Measurements from ENCODE around the gene CHKA. TPM values are rescaled to one million over a fixed set of nuclear protein-coding genes. Genes with fewer than 3 reads are reported as not detected.

Gene CHKA
- 12.3 and 13.7 TPM in 2 replicates for polyA plus RNA-seq (2012; rRNA removed)
- 7.4 and 8.5 TPM in 2 replicates for polyA plus RNA-seq (2012; cell fraction: cytosol; rRNA removed)
- 69.3 and 80.7 TPM in 2 replicates for polyA plus RNA-seq (2012; cell fraction: nucleus; rRNA removed)

DNA sequence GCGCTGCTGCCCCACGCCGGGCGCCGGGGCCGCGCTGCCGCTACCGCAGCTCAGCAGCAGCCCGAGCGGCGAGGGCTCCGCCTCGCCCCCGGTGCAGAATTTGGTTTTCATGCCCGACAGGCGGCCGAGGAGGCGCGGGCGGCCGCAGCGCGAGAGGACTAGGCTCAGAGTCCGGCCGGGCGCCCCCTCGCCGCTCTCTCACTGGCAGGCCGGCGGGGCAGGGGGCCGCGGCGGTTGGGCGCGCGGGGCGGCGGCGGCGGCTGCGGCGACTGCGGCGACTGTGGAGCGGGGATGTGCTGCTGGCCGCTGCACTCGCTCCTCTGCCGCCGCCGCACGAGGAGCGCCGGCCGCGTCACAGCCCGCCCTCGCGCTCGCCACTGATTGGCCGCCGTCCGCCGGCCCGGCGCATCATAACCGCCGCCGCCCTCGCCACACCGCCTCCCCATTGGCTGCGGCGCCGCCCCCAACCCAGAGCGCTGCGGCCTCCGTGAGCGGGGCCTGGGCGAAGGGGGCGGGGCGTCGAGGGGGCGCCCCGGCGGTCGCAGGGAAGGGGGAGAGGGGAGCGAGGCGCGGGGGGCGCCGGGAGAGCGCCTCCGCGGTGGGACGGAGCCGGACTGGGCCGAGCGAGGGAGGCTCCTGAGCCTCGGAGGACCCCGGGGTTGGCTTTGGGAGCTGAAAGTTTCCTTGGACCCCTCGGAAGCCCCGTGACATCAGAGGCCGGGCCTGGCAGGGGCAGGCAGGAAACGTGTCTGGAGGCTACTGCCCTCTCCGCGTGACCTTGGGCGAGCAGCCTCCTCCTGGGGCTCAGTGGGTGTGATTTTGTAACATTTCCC lies at the start of gene CHKA:
Gene CHKA (minus strand): TSS at position 322 of the 833 bp plus-strand sequence. CDS start 211 bp downstream, at position 111.
- Histone ChIP-seq H3K9me3 (no peaks in the 10 kb centered on the region), H2AFZ (ENCODE audit: low read depth) (peak within 1 kb of the TSS; percentile 78), H3K79me2 (ENCODE audit: insufficient read depth) (peaks cover 42% of the 10 kb centered on the region), H3F3A (replicated peaks; ENCODE audit: insufficient read depth) (no peaks in the 10 kb centered on the region), H3K27ac (ENCODE audit: low read depth in 2 of 2, low read length in 1 of 2) (peak within 1 kb of the TSS; percentile 82 to 88), H3K4me1 (ENCODE audit: control insufficient read depth in 1 of 2, insufficient read depth in 2 of 2, low read depth in 1 of 2, low read length in 1 of 2) (peaks cover 0 to 9% of the 10 kb centered on the region in 2 experiments; a peak in 2 of 4 replicates), H3K36me3 (replicated peaks in 1 of 2; ENCODE audit: control insufficient read depth in 1 of 2, insufficient read depth in 2 of 2, low read length in 1 of 2) (no peaks in the 10 kb centered on the region), H3K9me2 (no peaks in the 10 kb centered on the region), H3K4me2 (peak within 1 kb of the TSS; percentile 90), H3K27me3 (ENCODE audit: insufficient read depth) (no peaks in the 10 kb centered on the region), H4K20me1 (ENCODE audit: insufficient read depth) (no peaks in the 10 kb centered on the region; the same call in 1 of the 2 replicates), H3K9ac (peak within 1 kb of the TSS; percentile 78), H3K4me3 (ENCODE audit: low read depth in 2 of 2, low read length in 1 of 2) (peak within 1 kb of the TSS; percentile 63 to 67)
- 2% methylated on average over 10 of the region's 107 CpGs for WGBS (ENCODE audit: low lambda C conversion rate)
- POLR2A ChIA-PET = no interaction called here
- CTCF ChIA-PET = no interaction called here
- peak; percentile 99 for DNase-seq
- TF ChIP-seq, protein P1, sequence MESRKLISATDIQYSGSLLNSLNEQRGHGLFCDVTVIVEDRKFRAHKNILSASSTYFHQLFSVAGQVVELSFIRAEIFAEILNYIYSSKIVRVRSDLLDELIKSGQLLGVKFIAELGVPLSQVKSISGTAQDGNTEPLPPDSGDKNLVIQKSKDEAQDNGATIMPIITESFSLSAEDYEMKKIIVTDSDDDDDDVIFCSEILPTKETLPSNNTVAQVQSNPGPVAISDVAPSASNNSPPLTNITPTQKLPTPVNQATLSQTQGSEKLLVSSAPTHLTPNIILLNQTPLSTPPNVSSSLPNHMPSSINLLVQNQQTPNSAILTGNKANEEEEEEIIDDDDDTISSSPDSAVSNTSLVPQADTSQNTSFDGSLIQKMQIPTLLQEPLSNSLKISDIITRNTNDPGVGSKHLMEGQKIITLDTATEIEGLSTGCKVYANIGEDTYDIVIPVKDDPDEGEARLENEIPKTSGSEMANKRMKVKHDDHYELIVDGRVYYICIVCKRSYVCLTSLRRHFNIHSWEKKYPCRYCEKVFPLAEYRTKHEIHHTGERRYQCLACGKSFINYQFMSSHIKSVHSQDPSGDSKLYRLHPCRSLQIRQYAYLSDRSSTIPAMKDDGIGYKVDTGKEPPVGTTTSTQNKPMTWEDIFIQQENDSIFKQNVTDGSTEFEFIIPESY (IDR thresholded peaks at IDR 0.05; ENCODE audit: borderline replicate concordance, low read depth) = no peak
- TF ChIP-seq RAD21 (IDR thresholded peaks at IDR 0.05; ENCODE audit: low read length) (no peak), NFIC (IDR thresholded peaks at IDR 0.05; ENCODE audit: borderline replicate concordance) (no peak), MXI1 (IDR thresholded peaks at IDR 0.05; ENCODE audit: low read depth, low read length) (peak; percentile 62), GATA2 (CRISPR knock-in tag; IDR thresholded peaks at IDR 0.05) (no peak), TEAD4 (IDR thresholded peaks at IDR 0.05; ENCODE audit: borderline replicate concordance, insufficient read depth) (no peak), RXRA (IDR thresholded peaks at IDR 0.05; ENCODE audit: borderline replicate concordance, low read depth) (0 out of 2 replicates have a peak, but pooled peaks have one; percentile 22), ELF1 (IDR thresholded peaks at IDR 0.05) (no peak), TAF1 (IDR thresholded peaks at IDR 0.05; ENCODE audit: borderline replicate concordance, low read depth, low read length) (peak; percentile 89; the same call in 1 of the 2 replicates), GABPA (IDR thresholded peaks at IDR 0.05; ENCODE audit: low read depth) (no peak), RFX5 (IDR thresholded peaks at IDR 0.05; ENCODE audit: low read length) (peak; percentile 81), FOXM1 (IDR thresholded peaks at IDR 0.05; ENCODE audit: low read depth) (no peak), EP300 (IDR thresholded peaks at IDR 0.05; ENCODE audit: borderline replicate concordance in 1 of 2, low read depth in 1 of 2, low read length in 1 of 2) (no peak), POLR2AphosphoS5 (IDR thresholded peaks at IDR 0.05; ENCODE audit: low read depth, low read length) (peak; percentile 47; the same call in 1 of the 2 replicates), CHD2 (IDR thresholded peaks at IDR 0.05; ENCODE audit: low read length, partially characterized antibody) (no peak), RCOR1 (IDR thresholded peaks at IDR 0.05; ENCODE audit: low read length) (no peak), JUND (IDR thresholded peaks at IDR 0.05) (no peak), SIN3A (IDR thresholded peaks at IDR 0.05; ENCODE audit: borderline replicate concordance, low read depth, low read length) (no peak), NRF1 (IDR thresholded peaks at IDR 0.05; ENCODE audit: low read depth, low read length) (0 out of 2 replicates have a peak, but pooled peaks have one; percentile 33)
- TF ChIP-seq, protein P2, sequence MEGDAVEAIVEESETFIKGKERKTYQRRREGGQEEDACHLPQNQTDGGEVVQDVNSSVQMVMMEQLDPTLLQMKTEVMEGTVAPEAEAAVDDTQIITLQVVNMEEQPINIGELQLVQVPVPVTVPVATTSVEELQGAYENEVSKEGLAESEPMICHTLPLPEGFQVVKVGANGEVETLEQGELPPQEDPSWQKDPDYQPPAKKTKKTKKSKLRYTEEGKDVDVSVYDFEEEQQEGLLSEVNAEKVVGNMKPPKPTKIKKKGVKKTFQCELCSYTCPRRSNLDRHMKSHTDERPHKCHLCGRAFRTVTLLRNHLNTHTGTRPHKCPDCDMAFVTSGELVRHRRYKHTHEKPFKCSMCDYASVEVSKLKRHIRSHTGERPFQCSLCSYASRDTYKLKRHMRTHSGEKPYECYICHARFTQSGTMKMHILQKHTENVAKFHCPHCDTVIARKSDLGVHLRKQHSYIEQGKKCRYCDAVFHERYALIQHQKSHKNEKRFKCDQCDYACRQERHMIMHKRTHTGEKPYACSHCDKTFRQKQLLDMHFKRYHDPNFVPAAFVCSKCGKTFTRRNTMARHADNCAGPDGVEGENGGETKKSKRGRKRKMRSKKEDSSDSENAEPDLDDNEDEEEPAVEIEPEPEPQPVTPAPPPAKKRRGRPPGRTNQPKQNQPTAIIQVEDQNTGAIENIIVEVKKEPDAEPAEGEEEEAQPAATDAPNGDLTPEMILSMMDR (IDR thresholded peaks at IDR 0.05) = no peak
- TF ChIP-seq, protein P3, sequence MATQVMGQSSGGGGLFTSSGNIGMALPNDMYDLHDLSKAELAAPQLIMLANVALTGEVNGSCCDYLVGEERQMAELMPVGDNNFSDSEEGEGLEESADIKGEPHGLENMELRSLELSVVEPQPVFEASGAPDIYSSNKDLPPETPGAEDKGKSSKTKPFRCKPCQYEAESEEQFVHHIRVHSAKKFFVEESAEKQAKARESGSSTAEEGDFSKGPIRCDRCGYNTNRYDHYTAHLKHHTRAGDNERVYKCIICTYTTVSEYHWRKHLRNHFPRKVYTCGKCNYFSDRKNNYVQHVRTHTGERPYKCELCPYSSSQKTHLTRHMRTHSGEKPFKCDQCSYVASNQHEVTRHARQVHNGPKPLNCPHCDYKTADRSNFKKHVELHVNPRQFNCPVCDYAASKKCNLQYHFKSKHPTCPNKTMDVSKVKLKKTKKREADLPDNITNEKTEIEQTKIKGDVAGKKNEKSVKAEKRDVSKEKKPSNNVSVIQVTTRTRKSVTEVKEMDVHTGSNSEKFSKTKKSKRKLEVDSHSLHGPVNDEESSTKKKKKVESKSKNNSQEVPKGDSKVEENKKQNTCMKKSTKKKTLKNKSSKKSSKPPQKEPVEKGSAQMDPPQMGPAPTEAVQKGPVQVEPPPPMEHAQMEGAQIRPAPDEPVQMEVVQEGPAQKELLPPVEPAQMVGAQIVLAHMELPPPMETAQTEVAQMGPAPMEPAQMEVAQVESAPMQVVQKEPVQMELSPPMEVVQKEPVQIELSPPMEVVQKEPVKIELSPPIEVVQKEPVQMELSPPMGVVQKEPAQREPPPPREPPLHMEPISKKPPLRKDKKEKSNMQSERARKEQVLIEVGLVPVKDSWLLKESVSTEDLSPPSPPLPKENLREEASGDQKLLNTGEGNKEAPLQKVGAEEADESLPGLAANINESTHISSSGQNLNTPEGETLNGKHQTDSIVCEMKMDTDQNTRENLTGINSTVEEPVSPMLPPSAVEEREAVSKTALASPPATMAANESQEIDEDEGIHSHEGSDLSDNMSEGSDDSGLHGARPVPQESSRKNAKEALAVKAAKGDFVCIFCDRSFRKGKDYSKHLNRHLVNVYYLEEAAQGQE (IDR thresholded peaks at IDR 0.05; ENCODE audit: low read depth, low read length) = no peak
- TF ChIP-seq, protein P4, sequence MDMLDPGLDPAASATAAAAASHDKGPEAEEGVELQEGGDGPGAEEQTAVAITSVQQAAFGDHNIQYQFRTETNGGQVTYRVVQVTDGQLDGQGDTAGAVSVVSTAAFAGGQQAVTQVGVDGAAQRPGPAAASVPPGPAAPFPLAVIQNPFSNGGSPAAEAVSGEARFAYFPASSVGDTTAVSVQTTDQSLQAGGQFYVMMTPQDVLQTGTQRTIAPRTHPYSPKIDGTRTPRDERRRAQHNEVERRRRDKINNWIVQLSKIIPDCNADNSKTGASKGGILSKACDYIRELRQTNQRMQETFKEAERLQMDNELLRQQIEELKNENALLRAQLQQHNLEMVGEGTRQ (IDR thresholded peaks at IDR 0.05; ENCODE audit: borderline replicate concordance, low read depth, low read length) = no peak
- TF ChIP-seq, protein P5, sequence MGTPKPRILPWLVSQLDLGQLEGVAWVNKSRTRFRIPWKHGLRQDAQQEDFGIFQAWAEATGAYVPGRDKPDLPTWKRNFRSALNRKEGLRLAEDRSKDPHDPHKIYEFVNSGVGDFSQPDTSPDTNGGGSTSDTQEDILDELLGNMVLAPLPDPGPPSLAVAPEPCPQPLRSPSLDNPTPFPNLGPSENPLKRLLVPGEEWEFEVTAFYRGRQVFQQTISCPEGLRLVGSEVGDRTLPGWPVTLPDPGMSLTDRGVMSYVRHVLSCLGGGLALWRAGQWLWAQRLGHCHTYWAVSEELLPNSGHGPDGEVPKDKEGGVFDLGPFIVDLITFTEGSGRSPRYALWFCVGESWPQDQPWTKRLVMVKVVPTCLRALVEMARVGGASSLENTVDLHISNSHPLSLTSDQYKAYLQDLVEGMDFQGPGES (IDR thresholded peaks at IDR 0.05; ENCODE audit: low read depth, low read length) = no peak; the same call in 1 of the 2 replicates

Measured in SK-N-SH (cell line).